Bronchus fibroblast of lung (primary cell): ENCODE results near the gene DUX4. TPM values are rescaled to one million over a fixed set of nuclear protein-coding genes. Genes with fewer than 3 reads are reported as not detected.

Source experiments
- total RNA-seq: library from RNA; depleted of rRNA; stranded (reverse); fragments of >200 nt; gene quantifications from 2 replicates; pipeline ENCODE4 v1.2.3, GENCODE V29; 2015

DUX4 gene
- not detected in 2 replicates for total RNA-seq

DNA sequence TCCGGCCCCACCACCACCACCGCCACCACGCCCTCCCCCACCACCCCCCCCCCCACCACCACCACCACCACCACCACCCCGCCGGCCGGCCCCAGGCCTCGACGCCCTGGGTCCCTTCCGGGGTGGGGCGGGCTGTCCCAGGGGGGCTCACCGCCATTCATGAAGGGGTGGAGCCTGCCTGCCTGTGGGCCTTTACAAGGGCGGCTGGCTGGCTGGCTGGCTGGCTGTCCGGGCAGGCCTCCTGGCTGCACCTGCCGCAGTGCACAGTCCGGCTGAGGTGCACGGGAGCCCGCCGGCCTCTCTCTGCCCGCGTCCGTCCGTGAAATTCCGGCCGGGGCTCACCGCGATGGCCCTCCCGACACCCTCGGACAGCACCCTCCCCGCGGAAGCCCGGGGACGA is at the start of gene DUX4:
Gene DUX4, plus strand, starts transcription at position 347 of the 400 bp plus-strand sequence. Its CDS starts 0 bp downstream, at position 347.

Other genes starting within 250 kb of the DUX4 start
- 32.7 and 39.0 TPM in 2 replicates for gene FRG1, start 232.9 kb upstream of the DUX4 start, total RNA-seq
- not detected in 2 replicates for gene FRG2, start 146.5 kb upstream of the DUX4 start, total RNA-seq
- gene DBET, start 109.3 kb upstream of the DUX4 start, total RNA-seq, result not detected in 2 replicates